Spleen (tissue), 7 donors: ENCODE measurements around the gene MADD.

Experiments
- POLR2A ChIP-seq, 3 donors: fragments of 450-650 bp; IDR thresholded peaks; one replicate each; pipeline ENCODE4 v1.5.1; 2017; ENCODE audit warnings: antibody characterized with exemption in 3 of 3, mild to moderate bottlenecking in 1 of 3
- POLR2AphosphoS5 ChIP-seq, 3 donors: sonication (generic); formaldehyde crosslinking; IDR thresholded peaks; one replicate each; pipeline ENCODE4 v1.5.1; 2017; ENCODE audit warnings: antibody characterized with exemption in 3 of 3
- TF ChIP-seq, protein P1 (sequence below), 11 experiments: fragments of 200-600 bp in 7 of 11; fragments of 450-650 bp in 4 of 11; sonication (generic) in 4 of 11; IDR thresholded peaks in 8 of 11; conservative IDR thresholded peaks in 3 of 11; 1 replicate in 7 of 11; 2 replicates in 4 of 11; pipeline versions ENCODE4 v1.4.0 to v1.8.0; 2016 to 2021; ENCODE audit warnings: antibody characterized with exemption in 11 of 11, inconsistent platforms in 4 of 11, mild to moderate bottlenecking in 1 of 11
- donor health status: DM: no; HTN: no; CAD: no; lungs with moderate emphysema.
- donor health status: DM: no; HTN: no; CAD: no.
- donor health status: DM: no; HTN: no; CAD: no.

DNA sequence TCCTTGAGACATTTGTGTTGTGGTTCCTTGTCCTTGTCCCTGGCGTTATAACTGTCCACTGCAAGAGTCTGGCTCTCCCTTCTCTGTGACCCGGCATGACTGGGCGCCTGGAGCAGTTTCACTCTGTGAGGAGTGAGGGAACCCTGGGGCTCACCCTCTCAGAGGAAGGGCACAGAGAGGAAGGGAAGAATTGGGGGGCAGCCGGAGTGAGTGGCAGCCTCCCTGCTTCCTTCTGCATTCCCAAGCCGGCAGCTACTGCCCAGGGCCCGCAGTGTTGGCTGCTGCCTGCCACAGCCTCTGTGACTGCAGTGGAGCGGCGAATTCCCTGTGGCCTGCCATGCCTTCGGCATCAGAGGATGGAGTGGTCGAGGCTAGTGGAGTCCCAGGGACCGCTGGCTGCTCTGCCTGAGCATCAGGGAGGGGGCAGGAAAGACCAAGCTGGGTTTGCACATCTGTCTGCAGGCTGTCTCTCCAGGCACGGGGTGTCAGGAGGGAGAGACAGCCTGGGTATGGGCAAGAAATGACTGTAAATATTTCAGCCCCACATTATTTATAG is 59.6 kb downstream of the MADD start:
- TF ChIP-seq, protein P1, sequence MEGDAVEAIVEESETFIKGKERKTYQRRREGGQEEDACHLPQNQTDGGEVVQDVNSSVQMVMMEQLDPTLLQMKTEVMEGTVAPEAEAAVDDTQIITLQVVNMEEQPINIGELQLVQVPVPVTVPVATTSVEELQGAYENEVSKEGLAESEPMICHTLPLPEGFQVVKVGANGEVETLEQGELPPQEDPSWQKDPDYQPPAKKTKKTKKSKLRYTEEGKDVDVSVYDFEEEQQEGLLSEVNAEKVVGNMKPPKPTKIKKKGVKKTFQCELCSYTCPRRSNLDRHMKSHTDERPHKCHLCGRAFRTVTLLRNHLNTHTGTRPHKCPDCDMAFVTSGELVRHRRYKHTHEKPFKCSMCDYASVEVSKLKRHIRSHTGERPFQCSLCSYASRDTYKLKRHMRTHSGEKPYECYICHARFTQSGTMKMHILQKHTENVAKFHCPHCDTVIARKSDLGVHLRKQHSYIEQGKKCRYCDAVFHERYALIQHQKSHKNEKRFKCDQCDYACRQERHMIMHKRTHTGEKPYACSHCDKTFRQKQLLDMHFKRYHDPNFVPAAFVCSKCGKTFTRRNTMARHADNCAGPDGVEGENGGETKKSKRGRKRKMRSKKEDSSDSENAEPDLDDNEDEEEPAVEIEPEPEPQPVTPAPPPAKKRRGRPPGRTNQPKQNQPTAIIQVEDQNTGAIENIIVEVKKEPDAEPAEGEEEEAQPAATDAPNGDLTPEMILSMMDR (IDR thresholded peaks at IDR 0.05 in 8 of 11, conservative IDR thresholded peaks at IDR 0.05 in 3 of 11) = no peak
- TF ChIP-seq POLR2A (IDR thresholded peaks at IDR 0.05) (no peak), POLR2AphosphoS5 (IDR thresholded peaks at IDR 0.05) (peak in 1 of 3 donors; percentile 53)
